Liver (tissue), 3 donors: Measurements from ENCODE around the gene WSCD1.

Source experiments
- CTCF ChIP-seq: fragments of 150-350 bp; IDR thresholded peaks from 2 replicates; pipeline ENCODE4 v1.5.1; 2017; ENCODE audit warnings: improper control_type of control experiment, low read depth, low read length; ENCODE audit not compliant: missing input control
- EGR1 ChIP-seq, 2 donors: IDR thresholded peaks; 2 replicates each; pipeline ENCODE4 v1.6.1; 2016 to 2018; ENCODE audit warnings: antibody characterized with exemption in 2 of 2, low read depth in 2 of 2
- FOXA1 ChIP-seq: IDR thresholded peaks from 2 replicates; pipeline ENCODE4 v1.6.1; 2016; ENCODE audit warnings: antibody characterized with exemption
- GABPA ChIP-seq, 2 donors: IDR thresholded peaks in 1 of 2; conservative IDR thresholded peaks in 1 of 2; 2 replicates each; pipeline ENCODE4 v1.6.1; 2016; ENCODE audit warnings: antibody characterized with exemption in 2 of 2, mild to moderate bottlenecking in 1 of 2, moderate library complexity in 1 of 2
- HNF4G ChIP-seq: IDR thresholded peaks from 2 replicates; pipeline ENCODE4 v1.6.1; 2016; ENCODE audit warnings: antibody characterized with exemption
- MAX ChIP-seq: IDR thresholded peaks from 2 replicates; pipeline ENCODE4 v1.6.1; 2016; ENCODE audit warnings: antibody characterized with exemption
- REST ChIP-seq: IDR thresholded peaks from 2 replicates; pipeline ENCODE4 v1.6.1; 2016; ENCODE audit warnings: antibody characterized with exemption, mild to moderate bottlenecking
- RXRA ChIP-seq, 2 donors: IDR thresholded peaks; 2 replicates each; pipeline ENCODE4 v1.6.1; 2017 to 2018; ENCODE audit warnings: antibody characterized with exemption in 2 of 2, mild to moderate bottlenecking in 1 of 2
- YY1 ChIP-seq: IDR thresholded peaks from 2 replicates; pipeline ENCODE4 v1.6.1; 2016; ENCODE audit warnings: antibody characterized with exemption, mild to moderate bottlenecking
- TF ChIP-seq, protein P1 (sequence below): IDR thresholded peaks from 2 replicates; pipeline ENCODE4 v1.6.1; 2016; ENCODE audit warnings: antibody characterized with exemption
- donor health status: healthy.
- donor health status: healthy.

GRCh38 chr17:6160232-6160555 is 90.0 kb downstream of the WSCD1 start:
- TF ChIP-seq CTCF (no peak), REST (no peak), EGR1 (IDR thresholded peaks at IDR 0.05; ENCODE audit: low read depth in 2 of 2) (no peak), HNF4G (no peak), MAX (no peak), GABPA (IDR thresholded peaks at IDR 0.05 in 1 of 2, conservative IDR thresholded peaks at IDR 0.05 in 1 of 2) (no peak), FOXA1 (no peak), YY1 (no peak), RXRA (IDR thresholded peaks at IDR 0.05) (no peak)
- TF ChIP-seq, protein P1, sequence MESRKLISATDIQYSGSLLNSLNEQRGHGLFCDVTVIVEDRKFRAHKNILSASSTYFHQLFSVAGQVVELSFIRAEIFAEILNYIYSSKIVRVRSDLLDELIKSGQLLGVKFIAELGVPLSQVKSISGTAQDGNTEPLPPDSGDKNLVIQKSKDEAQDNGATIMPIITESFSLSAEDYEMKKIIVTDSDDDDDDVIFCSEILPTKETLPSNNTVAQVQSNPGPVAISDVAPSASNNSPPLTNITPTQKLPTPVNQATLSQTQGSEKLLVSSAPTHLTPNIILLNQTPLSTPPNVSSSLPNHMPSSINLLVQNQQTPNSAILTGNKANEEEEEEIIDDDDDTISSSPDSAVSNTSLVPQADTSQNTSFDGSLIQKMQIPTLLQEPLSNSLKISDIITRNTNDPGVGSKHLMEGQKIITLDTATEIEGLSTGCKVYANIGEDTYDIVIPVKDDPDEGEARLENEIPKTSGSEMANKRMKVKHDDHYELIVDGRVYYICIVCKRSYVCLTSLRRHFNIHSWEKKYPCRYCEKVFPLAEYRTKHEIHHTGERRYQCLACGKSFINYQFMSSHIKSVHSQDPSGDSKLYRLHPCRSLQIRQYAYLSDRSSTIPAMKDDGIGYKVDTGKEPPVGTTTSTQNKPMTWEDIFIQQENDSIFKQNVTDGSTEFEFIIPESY = no peak
